Ovary (tissue), 3 donors: ENCODE data around the gene MMP20.

ENCODE experiments used
- EP300 ChIP-seq: sonication (generic); formaldehyde crosslinking; IDR thresholded peaks from one replicate; pipeline ENCODE4 v1.6.1; 2017; ENCODE audit warnings: antibody characterized with exemption
- TF ChIP-seq, protein P1 (sequence below), 3 donors: fragments of 450-650 bp in 2 of 3; fragments of 200-600 bp in 1 of 3; IDR thresholded peaks; one replicate each; pipeline versions ENCODE4 v1.5.1 to v1.8.0; 2016 to 2022; ENCODE audit warnings: antibody characterized with exemption in 3 of 3, mild to moderate bottlenecking in 1 of 3
- donor health status: DM: no; HTN: no; CAD: no.

DNA sequence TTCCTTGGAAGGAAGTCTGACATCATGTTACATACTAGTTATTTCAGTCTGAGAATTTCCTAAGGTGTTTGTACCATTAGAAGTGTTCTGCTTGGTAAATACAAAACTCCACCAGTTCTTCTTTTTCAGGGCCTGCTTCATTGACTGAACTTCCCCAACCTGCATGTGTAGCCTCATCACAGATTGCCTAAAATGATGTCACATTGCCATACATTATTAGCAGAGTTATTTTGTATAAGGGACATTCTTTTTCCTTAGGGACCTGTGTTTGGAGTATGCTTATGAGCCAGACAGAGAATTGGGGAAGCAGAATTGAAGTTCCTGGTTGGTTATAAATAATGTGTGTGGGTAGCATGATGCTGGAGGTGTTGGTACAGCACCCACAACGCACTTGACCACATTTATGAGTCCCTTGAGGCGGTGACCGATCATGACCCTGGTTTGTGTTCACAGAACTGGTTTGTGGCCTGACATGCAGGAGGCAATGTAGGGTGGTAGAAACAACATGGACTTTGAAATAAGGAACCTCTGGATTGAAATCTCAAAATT is 78.1 kb downstream of the MMP20 start:
- TF ChIP-seq, protein P1, sequence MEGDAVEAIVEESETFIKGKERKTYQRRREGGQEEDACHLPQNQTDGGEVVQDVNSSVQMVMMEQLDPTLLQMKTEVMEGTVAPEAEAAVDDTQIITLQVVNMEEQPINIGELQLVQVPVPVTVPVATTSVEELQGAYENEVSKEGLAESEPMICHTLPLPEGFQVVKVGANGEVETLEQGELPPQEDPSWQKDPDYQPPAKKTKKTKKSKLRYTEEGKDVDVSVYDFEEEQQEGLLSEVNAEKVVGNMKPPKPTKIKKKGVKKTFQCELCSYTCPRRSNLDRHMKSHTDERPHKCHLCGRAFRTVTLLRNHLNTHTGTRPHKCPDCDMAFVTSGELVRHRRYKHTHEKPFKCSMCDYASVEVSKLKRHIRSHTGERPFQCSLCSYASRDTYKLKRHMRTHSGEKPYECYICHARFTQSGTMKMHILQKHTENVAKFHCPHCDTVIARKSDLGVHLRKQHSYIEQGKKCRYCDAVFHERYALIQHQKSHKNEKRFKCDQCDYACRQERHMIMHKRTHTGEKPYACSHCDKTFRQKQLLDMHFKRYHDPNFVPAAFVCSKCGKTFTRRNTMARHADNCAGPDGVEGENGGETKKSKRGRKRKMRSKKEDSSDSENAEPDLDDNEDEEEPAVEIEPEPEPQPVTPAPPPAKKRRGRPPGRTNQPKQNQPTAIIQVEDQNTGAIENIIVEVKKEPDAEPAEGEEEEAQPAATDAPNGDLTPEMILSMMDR (IDR thresholded peaks at IDR 0.05), result no peak
- TF ChIP-seq EP300, result no peak
